Thyroid gland (tissue), 4 donors: ENCODE measurements around the gene DDX49.

Experiments
- CTCF ChIP-seq, 6 experiments: fragments of 200-600 bp in 3 of 6; fragments of 450-650 bp in 3 of 6; sonication (generic) in 3 of 6; IDR thresholded peaks; one replicate each; pipeline ENCODE4 v1.5.1; 2016 to 2019; ENCODE audit warnings: antibody characterized with exemption in 6 of 6, mild to moderate bottlenecking in 2 of 6, inconsistent platforms in 1 of 6, moderate library complexity in 1 of 6
- POLR2A ChIP-seq, 2 donors: fragments of 450-650 bp; IDR thresholded peaks; one replicate each; pipeline ENCODE4 v1.6.1; 2017; ENCODE audit warnings: antibody characterized with exemption in 2 of 2, mild to moderate bottlenecking in 2 of 2, moderate library complexity in 1 of 2

DNA sequence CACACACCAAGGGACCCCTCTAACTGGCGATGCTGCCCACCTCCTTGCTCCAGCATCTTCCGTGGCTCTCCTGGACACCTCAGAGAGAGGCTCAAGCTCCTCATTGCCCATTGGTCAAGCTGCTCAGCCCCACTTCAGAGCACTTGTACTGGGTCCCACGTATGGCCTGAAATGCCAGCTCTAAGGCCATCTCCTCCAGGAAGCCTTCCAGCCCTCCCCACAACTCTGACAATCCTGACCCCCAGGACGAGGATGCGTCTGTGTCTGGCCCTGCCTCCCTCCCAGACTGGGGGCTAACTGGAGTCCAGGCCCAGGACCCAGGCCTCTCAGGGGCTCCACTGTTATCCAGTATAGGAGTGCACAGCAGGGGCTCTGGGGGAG, 29.5 kb downstream of the DDX49 start:
- TF ChIP-seq CTCF (IDR thresholded peaks at IDR 0.05), result no peak
- TF ChIP-seq POLR2A (IDR thresholded peaks at IDR 0.05), result no peak
